Measurements from ENCODE around the gene CD3D.
A peak's percentile ranks its signal among the peaks of the same experiment; 100 is the strongest.
"Not testable (repeated sequence)": the region's sequence is repeated elsewhere in the genome, so short reads cannot be mapped to it uniquely, and the experiment has no call there.

CD3D gene

DNA sequence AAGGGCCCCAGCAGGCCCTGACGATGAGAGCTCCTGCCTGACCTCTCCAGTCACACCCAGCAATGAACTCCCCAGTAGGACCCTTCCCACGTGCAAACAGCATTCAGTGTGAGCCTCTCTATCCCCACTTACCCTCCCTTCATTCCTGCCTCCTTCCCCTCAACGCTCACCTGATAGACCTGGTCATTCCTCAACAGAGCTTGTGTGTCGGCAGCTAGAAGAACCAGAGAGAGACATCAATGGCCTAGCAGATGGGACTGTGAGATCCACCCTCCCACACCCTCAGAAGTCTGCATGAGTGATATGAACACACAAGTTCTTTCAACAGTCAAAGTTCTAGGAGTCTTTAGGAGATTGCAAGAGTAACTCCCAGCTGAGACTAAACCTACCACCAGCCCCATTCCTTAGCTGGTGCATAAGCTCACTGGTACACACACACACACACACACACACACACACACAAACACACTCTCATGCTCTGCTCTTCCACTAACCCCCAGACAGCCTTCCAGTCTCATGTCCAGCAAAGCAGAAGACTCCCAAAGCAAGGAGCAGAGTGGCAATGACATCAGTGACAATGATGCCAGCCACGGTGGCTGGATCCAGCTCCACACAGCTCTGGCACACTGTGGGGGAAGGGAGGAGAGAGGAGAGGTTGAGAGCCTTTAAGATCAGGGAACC, 3.1 kb downstream of the CD3D start:
- no peak for DNase-seq (ENCODE audit: low read depth)

DNA sequence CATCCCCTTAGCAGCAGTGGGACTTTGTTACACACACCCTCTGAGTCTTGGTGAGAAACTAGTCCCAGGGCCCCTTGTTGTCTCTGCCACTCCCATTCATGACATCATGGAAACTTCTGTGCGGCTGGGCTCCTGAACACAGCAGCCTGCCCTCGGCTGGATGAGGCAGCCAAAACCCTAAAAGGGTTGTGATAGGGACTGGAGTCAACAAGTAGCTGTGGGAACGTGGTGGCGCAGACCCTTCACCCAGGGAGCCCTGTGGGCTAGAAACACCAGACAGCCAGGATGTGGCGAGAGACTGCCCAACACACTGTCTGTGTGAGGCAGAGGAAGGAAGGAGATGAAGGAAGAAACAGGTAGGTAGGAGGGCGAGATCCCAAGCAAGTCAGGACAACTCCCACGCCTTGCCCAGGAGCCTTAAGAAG, 3.9 kb downstream of the CD3D start:
- DNase-seq (ENCODE audit: low read depth): peak; percentile 9

DNA sequence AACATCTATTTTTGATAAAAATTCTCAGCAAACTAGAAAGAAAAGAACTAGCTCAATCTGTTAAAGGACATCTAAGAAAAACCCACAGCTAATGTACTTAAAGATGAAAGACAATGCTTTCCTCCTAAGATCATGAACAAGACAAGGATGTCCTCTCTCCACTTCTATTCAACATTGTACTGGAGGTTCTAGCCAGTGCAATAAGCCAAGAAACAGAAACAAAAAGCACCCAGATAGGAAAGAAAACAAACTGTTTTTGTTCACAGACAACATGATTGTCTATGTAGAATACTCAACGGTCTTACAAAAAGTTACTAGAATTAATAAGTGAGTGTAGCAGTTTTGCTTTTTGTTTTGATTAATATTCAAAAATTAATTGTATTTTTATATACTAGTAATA, 7.8 kb downstream of the CD3D start:
- DNase-seq (ENCODE audit: low read depth): no peak

DNA sequence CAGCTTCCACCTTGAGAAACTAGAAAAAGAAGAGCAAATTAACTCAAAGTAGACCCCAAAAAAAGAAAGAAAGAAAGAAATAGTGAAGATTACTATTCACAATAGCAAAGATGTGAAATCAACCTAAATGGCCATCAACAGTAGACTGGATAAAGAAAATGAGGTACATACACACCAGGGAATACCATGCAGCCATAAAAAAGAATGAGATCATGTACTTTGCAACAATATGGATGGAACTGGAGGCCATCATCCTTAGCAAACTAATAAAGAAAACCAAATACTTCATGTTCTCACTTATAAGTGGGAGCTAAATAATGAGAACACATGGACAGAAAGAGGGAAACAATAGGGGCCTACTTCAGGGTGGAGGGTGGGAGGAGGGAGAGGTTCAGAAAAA, 13.8 kb downstream of the CD3D start:
- DNase-seq (ENCODE audit: low read depth): no peak

DNA sequence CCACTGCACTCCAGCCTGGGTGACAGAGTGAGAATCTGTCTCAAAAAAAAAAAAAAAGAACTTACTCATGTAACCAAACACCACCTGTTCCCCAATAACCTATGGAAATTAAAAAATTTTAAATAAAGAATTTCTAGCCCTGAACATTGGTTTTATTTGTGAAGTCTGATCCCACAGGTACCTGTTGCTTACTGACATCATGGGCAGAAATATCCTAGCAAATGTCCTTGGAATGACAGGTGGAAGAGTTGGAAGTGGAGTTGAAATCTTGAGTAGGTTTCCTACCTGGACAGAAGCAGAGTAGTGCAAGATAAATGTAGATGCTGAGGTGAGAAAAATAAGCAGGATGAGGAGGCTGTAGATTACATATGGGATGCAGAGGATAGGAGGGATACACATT, 17.2 kb downstream of the CD3D start:
- no peak for DNase-seq (ENCODE audit: low read depth)

DNA sequence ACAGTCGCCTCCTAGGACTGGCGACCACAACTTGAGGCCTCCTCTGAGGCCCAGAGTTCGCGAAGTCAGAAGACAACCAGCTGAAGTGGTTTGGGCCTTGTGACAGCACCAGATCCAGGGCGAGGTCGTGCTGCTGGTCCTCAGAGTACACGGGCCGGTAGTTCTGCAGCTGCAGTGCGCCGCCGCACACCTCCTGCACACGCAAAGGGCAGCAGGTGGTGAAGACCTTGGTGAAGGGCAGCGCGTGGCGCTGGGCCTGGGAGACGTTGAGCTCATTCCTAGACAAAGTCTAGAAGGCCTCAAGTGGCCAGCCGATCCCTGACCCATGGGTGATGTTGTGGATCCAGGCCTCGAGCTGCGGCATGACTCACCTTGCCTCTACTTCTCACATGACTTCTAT, 19.8 kb downstream of the CD3D start:
- no peak for DNase-seq (ENCODE audit: low read depth)

DNA sequence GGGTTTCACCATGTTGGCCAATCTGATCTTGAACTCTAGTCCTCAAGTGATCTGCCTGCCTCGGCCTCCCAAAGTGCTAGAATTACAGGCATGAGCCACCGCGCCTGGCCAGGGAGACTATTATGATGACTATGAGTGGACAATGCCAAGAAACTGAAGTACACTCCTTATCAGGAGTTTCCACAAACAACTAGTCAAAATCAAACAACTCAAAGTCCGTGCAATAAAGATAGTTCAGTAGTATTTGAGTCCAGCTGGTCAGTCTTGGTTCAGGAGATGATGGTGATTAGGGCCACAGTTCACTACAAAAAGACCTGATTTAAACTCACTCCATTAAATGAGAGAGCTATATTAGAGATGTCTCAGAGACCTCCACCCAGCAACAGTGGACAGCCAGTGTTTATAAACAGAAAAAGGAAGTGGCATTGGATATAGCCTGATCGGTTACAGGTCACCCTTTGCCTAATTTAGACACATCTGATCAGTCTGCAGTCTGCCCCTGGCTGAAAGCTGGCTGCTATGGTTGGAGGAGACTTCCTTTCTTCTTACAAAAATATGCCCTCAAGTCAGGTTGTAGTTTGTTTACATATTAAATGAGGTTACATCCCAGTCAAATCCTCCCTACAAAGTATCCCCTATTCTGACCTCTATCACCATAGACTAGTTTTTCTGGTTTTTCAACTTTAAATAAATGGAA, 21.0 kb downstream of the CD3D start:
- DNase-seq (ENCODE audit: low read depth): no peak

DNA sequence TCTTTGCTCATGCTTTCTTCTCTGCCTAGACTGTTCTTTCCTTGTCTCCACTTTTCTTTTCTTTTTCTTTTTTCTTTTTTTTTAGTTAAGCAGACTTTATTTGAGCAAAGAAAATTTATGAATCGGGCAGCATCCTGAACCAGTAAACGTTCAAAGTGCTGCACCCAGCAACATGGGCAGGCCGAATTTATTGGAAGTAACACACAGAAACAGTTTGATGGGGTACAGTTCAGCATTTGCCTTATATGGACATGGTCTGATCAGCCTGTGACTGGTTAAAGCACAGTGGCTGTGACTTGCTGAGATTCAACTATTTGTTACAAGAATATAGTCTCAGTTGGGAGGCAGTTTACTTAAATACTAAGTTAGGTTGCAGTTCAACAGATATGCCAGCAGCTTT, 22.0 kb downstream of the CD3D start:
- no peak for DNase-seq (ENCODE audit: low read depth)

DNA sequence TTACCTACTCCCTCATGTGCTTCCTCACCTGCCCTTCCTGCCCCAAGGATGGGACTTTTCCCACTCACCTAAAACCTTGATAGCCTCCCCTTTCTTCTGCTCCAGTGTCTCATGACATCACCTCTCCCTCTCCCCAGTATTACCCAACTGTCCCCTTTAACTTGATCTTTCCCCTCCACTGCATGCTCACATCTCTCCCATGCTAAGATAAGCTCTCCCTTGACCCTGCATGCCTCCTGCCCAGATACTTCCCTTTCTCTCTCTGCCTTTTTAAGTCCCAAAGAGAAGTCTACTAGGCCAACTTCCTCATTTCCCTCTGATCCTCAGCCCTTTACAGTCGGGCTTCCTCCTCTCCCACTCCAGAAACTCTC, 23.2 kb downstream of the CD3D start:
- DNase-seq (ENCODE audit: low read depth): no peak

DNA sequence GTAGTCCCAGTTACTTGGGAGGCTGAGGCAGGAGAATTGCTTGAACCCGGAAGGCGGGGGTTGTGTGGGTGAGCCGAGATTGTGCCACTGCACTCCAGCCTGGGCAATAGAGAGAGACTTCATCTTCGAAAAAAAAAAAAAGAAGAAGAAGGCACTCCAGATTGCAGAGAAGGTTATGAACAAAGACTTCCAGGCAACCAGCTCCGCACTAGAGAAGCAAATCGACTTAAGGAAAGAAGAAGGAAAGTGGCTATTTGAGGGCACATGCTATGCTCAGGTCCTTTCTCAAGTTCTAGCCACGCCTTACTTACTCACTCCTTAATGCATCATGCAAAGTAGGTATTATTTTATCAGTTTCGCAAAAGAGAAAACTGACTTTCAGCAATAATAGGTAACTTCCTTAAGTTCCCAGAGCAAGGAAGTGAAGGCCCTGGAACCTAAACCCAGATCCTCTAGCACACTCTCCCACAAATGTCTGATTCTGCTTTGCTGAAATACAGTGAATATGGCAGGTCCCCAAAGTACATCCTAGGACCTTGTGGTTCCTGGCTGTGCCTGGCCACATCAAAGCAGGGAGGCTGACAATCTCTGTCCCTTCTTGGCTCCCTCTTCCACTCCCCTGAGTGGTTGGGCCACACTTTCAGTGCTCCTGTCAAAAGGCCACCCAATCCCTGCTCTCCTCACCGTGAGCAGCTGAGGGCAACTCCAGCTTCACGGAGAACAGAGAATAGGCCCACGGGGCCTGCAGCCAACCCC, 23.7 kb downstream of the CD3D start:
- DNase-seq (ENCODE audit: low read depth): no peak

DNA sequence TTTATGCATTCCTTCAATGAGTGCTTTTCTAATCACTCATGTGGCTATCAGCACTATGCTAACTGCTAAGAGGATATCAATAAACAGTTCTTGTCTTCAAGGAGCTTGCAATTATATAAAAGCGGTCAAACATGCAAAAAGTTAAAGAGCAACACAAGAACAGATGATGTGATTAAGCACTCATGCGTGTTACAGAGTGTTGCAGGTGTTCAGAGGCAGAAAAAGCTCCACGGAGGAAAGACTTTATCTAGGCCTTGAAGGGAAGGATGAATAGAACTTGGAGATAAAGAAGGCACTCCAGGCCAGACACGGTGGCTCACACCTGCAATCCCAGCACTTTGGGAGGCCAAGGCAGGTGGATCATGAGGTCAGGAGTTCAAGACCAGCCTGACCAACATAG, 24.4 kb downstream of the CD3D start:
- DNase-seq (ENCODE audit: low read depth): no peak

DNA sequence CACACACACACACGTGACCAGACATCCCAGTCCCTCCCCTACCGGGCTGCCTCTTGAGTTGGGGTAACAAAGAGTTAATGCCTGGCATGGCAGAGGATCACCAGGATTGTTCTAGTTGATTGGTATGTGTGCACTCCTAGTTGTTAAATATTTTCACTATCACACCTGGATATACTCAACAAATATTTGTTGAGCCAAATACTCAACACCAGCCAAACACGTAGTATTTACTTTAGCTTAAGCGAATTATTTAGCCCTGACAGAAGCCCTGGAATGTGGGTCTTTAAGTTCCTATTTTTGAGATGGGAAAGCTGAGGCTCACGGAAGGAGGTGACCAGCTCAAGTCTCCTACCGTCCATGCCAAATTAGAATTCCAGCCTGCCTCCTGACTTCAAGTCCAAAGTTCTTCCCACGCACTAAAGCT, 27.5 kb downstream of the CD3D start:
- DNase-seq (ENCODE audit: low read depth): no peak

DNA sequence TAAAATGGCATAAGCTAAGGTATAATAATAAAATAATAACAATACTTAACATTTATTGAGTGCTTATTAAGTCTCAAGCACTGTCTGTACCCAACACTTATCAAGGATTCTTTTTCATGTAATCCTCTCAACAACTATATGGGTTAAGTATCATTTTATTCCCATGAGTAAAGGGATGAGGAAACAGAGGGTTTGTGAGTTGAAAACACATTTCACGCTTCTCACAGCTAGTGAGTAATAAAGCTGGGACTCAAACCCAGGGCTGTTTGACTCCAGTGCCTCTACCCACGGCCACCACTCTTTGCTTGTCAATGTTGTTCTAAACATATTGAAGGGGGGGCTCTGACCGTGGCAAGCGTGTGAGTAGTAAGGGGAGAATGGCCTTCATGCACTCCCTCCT, 29.3 kb downstream of the CD3D start:
- DNase-seq (ENCODE audit: low read depth): peak; percentile 12

DNA sequence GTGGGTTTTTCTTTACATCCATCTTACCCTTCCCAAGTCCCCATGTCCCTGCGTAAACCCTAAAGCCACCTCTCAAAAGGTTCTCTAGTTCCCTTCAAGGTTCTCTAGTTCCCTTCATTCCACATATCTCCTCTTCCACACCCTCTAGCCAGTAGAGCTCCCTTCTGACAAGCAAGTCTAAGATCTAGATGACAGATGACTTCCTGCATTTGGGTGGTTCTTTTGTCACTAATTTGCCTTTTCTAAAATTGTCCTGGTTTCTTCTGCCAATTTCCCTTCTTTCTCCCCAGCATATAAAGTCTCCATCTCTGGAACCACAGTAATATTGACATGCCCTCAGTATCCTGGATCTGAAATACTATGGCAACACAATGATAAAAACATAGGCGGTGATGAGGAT, 30.2 kb downstream of the CD3D start:
- DNase-seq (ENCODE audit: low read depth): no peak

DNA sequence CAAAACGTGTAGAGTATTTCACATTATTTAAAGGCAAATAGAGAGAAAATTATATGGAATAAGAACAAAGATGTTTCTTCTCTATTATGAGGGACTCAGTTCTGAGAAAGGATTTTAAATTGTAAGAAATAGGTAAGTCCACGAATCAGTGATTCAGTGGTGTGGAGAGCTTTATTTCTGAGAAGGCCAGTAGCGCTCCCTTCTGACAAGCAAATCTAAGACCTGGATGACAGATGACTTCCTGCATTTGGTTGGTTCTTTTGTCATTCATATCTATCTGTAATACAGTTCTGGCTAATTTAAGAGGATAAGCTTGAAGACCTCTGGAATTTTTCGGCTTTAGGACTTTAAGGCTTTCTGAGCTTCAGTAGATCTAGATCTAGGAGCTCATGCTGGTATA, 31.0 kb downstream of the CD3D start:
- DNase-seq (ENCODE audit: low read depth): no peak

DNA sequence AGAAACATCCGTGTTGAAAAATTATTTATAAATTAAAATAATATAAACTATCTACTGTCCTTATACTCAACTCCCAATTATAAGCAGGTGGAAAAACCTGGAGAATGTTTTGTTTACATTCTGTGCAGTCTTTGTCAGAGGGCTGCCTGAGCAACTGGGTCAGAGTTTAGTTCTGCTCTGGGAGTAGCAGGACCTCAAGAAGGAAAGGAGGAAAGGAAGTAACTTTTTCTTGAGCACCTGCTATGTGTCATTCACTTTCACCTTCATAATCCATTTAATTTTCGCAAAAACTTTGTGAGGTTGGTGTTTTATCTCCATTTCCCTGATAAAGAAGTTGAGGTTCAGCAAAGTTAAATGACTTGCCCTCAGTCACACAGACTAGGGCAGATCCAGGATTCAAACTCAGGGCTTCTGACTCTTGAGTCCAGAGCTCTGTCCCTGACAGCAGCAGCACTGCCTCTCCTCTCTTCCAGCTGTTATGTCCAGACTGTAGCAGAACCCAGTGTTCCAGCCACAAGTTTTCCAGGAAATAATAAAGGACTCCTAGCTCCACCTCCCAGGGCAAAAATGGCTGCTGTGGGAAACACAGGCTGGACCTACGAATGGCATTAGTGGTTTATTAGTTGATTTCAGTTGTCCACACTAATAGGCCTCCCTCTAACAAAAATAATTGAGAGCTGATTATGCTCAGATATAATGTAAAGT, 31.6 kb downstream of the CD3D start:
- DNase-seq (ENCODE audit: low read depth): no peak

DNA sequence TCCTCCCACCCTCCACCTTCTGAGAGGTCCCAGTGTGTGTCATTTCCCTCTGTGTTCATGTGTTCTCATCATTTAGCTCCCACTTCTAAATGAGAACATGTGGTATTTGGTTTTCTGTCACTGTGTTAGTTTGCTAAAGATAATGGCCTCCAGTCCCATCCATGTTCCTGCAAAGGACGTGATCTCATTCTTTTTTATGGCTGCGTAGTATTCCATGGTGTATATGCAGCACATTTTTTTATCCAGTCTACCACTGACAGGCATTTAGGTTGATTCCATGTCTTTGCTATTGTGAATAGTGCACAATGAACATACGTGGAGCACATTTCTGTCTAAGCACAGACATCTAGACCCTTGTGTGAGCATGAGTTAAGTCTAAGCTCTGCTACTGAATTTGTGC, 32.2 kb downstream of the CD3D start:
- DNase-seq (ENCODE audit: low read depth): no peak

DNA sequence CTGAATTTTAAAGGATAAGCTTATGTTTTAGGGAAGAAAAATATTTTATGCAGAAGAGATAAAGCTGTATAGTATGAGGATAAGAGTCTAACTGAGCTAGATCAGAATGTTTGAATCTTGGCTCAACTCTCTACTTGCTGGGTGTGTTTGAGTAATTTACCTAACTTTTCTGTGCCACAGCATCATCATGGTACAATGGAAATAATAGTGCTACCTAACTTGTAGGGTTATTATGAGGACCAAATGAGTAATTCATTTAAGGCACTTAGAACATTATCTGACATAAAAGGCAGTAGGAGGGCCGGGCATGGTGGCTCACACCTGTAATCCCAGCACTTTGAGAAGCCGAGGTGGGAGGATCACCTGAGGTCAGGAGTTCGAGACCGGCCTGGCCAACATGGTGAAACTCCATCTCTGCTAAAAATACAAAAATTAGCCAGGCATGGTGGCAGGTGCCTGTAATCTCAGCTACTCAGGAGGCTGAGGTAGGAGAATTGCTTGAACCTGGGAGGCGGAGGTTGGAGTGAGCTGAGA, 33.4 kb downstream of the CD3D start:
- DNase-seq (ENCODE audit: low read depth): not testable (repeated sequence)

DNA sequence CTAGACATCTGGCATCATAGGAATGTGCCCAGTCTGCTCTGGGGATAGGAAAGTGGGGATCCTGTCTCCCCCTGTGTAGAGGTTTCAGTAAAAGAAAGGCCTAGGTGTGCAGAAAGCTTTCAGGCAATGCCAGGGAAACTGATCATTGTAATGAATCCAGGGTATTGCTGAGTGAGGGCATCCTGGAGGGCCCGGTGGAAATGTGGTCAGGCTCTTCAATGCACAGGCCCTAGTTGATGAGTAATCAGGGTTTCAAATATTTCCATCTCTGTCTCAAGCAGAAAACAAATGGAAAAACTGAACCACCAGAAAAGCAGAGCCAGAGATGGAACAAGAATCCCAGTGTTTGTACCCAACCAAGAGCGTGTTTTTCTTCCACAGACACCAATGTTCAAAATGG, 35.9 kb downstream of the CD3D start:
- DNase-seq (ENCODE audit: low read depth): peak; percentile 11

DNA sequence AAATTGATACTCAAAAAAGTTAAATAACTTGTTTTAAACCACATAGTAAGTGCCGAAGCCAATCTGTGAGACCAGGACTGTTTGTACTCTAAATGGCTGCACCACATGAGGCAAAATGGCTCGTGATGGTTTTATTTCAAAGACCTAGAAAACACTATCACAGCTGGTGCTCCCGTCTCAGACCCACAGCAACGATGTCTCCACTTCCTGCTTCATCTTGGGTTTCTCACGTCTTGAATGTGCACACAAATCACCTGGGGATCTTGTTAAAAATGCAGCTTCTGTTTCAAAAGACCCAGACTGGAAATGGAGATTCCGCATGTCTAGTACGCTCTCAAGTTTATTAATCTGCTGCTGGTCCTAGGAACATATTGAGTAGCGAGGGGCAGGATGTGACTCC, 36.8 kb downstream of the CD3D start:
- DNase-seq (ENCODE audit: low read depth): no peak

DNA sequence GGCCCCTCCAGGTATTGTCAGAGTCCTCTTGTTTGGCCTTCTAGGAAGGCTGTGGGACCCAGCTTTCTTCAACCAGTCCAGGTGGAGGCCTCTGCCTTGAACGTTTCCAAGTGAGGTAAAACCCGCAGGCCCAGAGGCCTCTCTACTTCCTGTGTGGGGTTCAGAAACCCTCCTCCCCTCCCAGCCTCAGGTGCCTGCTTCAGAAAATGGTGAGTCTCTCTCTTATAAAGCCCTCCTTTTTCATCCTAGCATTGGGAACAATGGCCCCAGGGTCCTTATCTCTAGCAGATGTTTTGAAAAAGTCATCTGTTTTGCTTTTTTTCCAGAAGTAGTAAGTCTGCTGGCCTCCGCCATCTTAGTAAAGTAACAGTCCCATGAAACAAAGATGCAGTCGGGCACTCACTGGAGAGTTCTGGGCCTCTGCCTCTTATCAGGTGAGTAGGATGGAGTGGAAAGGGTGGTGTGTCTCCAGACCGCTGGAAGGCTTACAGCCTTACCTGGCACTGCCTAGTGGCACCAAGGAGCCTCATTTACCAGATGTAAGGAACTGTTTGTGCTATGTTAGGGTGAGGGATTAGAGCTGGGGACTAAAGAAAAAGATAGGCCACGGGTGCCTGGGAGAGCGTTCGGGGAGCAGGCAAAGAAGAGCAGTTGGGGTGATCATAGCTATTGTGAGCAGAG, 37.8 kb downstream of the CD3D start, which contains the start of gene CD3E:
Gene CD3E, plus strand, starts transcription at position 163 of the 681 bp plus-strand sequence. Its CDS starts 223 bp downstream, at position 386.
- DNase-seq (ENCODE audit: low read depth): no peak

DNA sequence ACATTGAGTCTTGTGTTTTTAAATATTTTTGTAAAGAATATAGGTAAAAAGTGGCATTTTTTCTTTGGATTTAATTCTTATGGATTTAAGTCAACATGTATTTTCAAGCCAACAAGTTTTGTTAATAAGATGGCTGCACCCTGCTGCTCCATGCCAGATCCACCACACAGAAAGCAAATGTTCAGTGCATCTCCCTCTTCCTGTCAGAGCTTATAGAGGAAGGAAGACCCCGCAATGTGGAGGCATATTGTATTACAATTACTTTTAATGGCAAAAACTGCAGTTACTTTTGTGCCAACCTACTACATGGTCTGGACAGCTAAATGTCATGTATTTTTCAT, 38.3 kb downstream of the CD3D start:
- DNase-seq (ENCODE audit: low read depth): no peak

All from iris pigment epithelial cell (primary cell).